Left kidney (tissue), 2 donors: Measurements from ENCODE around the gene PCDH8. TPM values are rescaled to one million over a fixed set of nuclear protein-coding genes. Genes with fewer than 3 reads are reported as not detected.
A peak's percentile ranks its signal among the peaks of the same experiment; 100 is the strongest.
"Not testable (repeated sequence)": the region's sequence is repeated elsewhere in the genome, so short reads cannot be mapped to it uniquely, and the experiment has no call there.

Source experiments
- DNase-seq: peaks from one replicate; pipeline ENCODE4 v3.0.0-alpha.2; 2013
- polyA plus RNA-seq: library from polyadenylated mRNA; unstranded; fragments of 120-200 nt; gene quantifications from one replicate; pipeline ENCODE4 v1.2.1, GENCODE V29; 2013; ENCODE audit not compliant: insufficient read length

Gene PCDH8
- polyA plus RNA-seq, 1 donor = not detected

GRCh38 chr13:52817886-52818285 lies 30.6 kb downstream of the PCDH8 start:
- DNase-seq = not testable (repeated sequence)

GRCh38 chr13:52815330-52815729 lies 33.1 kb downstream of the PCDH8 start:
- no peak for DNase-seq

GRCh38 chr13:52812941-52813340 lies 35.5 kb downstream of the PCDH8 start:
- no peak for DNase-seq

- DNase-seq = no peak
Observed at GRCh38 chr13:52811841-52812240, 36.6 kb downstream of the PCDH8 start.

- DNase-seq = no peak
Observed at GRCh38 chr13:52810526-52810925, 37.9 kb downstream of the PCDH8 start.

GRCh38 chr13:52810011-52810410 lies 38.4 kb downstream of the PCDH8 start:
- no peak for DNase-seq

GRCh38 chr13:52809310-52809769 lies 39.1 kb downstream of the PCDH8 start:
- DNase-seq = peak; percentile 67

- DNase-seq = no peak
Observed at GRCh38 chr13:52808842-52809219, 39.6 kb downstream of the PCDH8 start.

GRCh38 chr13:52806029-52806428 lies 42.4 kb downstream of the PCDH8 start:
- no peak for DNase-seq

GRCh38 chr13:52804202-52804641 lies 44.2 kb downstream of the PCDH8 start:
- DNase-seq = no peak

- no peak for DNase-seq
Observed at GRCh38 chr13:52800856-52801255, 47.6 kb downstream of the PCDH8 start.

- no peak for DNase-seq
Observed at GRCh38 chr13:52798770-52799430, 49.5 kb downstream of the PCDH8 start.

GRCh38 chr13:52797176-52797575 lies 51.3 kb downstream of the PCDH8 start:
- DNase-seq = no peak

- no peak for DNase-seq
Observed at GRCh38 chr13:52794589-52794988, 53.9 kb downstream of the PCDH8 start.

- DNase-seq = no peak
Observed at GRCh38 chr13:52793515-52794061, 54.9 kb downstream of the PCDH8 start.

Other genes with a start within 250 kb of the PCDH8 start
- gene HNRNPA1L2, start 206.2 kb downstream of the PCDH8 start, polyA plus RNA-seq = 34.7 TPM
- gene SUGT1, start 195.8 kb downstream of the PCDH8 start, polyA plus RNA-seq = 58.7 TPM
- 1.4 TPM for gene CNMD, start 108.8 kb downstream of the PCDH8 start, polyA plus RNA-seq
- gene OLFM4, start 180.2 kb upstream of the PCDH8 start, polyA plus RNA-seq = 0.57 TPM